Cardiac muscle cell (in vitro differentiated cells and primary cell): Measurements from ENCODE around the gene SLC16A8. TPM values are rescaled to one million over a fixed set of nuclear protein-coding genes. Genes with fewer than 3 reads are reported as not detected.

Experiments used
- DNase-seq, 2 donors: peaks; one replicate each; pipeline versions ENCODE4 v3.0.0 to v3.0.0-alpha.2; 2010 to 2017; ENCODE audit warnings: low read depth in 1 of 2, low spot score in 1 of 2
- H3K27ac ChIP-seq: fragments of 200-600 bp; sonication (generic); 2 replicates; pipeline ENCODE4 v1.5.1; 2016
- H3K27me3 ChIP-seq: fragments of 200-600 bp; sonication (generic); 2 replicates; pipeline ENCODE4 v1.6.0; 2016; ENCODE audit warnings: control low read depth
- H3K36me3 ChIP-seq: fragments of 200-600 bp; sonication (generic); 2 replicates; pipeline ENCODE4 v1.5.1; 2016; ENCODE audit warnings: control low read depth
- H3K4me1 ChIP-seq: fragments of 200-600 bp; sonication (generic); 2 replicates; pipeline ENCODE4 v1.8.1; 2017; ENCODE audit warnings: low read depth, mild to moderate bottlenecking, mixed run types
- H3K4me3 ChIP-seq: fragments of 200-600 bp; sonication (generic); 2 replicates; pipeline ENCODE4 v1.5.1; 2016; ENCODE audit warnings: mild to moderate bottlenecking
- H3K9me3 ChIP-seq: fragments of 200-600 bp; sonication (generic); 2 replicates; pipeline ENCODE4 v1.5.1; 2017; ENCODE audit warnings: low read depth, mild to moderate bottlenecking, control low read depth
- CTCF ChIP-seq: IDR thresholded peaks from 2 replicates; pipeline ENCODE4 v1.5.1; 2012; ENCODE audit warnings: low read depth, mild to moderate bottlenecking, low read length
- polyA plus RNA-seq: library from polyadenylated mRNA; unstranded; fragments of >200 nt; fragmentation: Nextera tagmentation; extraction: Ambion mirVana; gene quantifications from 2 replicates; pipeline ENCODE4 v1.2.1, GENCODE V29; 2016
- total RNA-seq: library from RNA; depleted of rRNA; stranded (reverse); fragments of >200 nt; gene quantifications from 2 replicates; pipeline ENCODE4 v1.2.3, GENCODE V29; 2016

Gene SLC16A8
- total and polyA plus RNA-seq, 2 experiments from 2014 or later, result 0.60 to 1.7 TPM

GRCh38 chr22:38129856-38130255 is 45.9 kb upstream of the SLC16A8 start:
- no peak for TF ChIP-seq CTCF
- Histone ChIP-seq H3K9me3 (no peaks in the 10 kb centered on the region), H3K27me3 (no peaks in the 10 kb centered on the region), H3K4me1 (no peaks in the 10 kb centered on the region), H3K27ac (no peak overlapping the region), H3K36me3 (no peaks in the 10 kb centered on the region), H3K4me3 (no peak overlapping the region)
- no peak for DNase-seq

- no peak for DNase-seq
- Histone ChIP-seq H3K9me3 (no peaks in the 10 kb centered on the region), H3K36me3 (no peaks in the 10 kb centered on the region), H3K27ac (no peak overlapping the region), H3K27me3 (no peaks in the 10 kb centered on the region), H3K4me1 (no peaks in the 10 kb centered on the region), H3K4me3 (no peak overlapping the region)
- TF ChIP-seq CTCF, result no peak
Measured at GRCh38 chr22:38129021-38129420, 45.0 kb upstream of the SLC16A8 start.

GRCh38 chr22:38127869-38128268 is 43.9 kb upstream of the SLC16A8 start:
- H3K4me3 ChIP-seq, result no peak overlapping the region
- no peaks in the 10 kb centered on the region for H3K27me3 ChIP-seq
- H3K36me3 ChIP-seq, result no peaks in the 10 kb centered on the region
- no peak for DNase-seq
- H3K4me1 ChIP-seq, result no peaks in the 10 kb centered on the region
- H3K27ac ChIP-seq, result no peak overlapping the region
- no peaks in the 10 kb centered on the region for H3K9me3 ChIP-seq
- no peak for TF ChIP-seq CTCF

- TF ChIP-seq CTCF, result no peak
- Histone ChIP-seq H3K36me3 (no peaks in the 10 kb centered on the region), H3K4me3 (no peak overlapping the region), H3K9me3 (no peaks in the 10 kb centered on the region), H3K27ac (no peak overlapping the region), H3K4me1 (no peaks in the 10 kb centered on the region), H3K27me3 (no peaks in the 10 kb centered on the region)
- no peak for DNase-seq
Measured at GRCh38 chr22:38126928-38127668, 43.1 kb upstream of the SLC16A8 start.

GRCh38 chr22:38125751-38126201 is 41.8 kb upstream of the SLC16A8 start:
- no peak for DNase-seq

More at GRCh38 chr22:38125751-38126201, 41.8 kb upstream of the SLC16A8 start:
- Histone ChIP-seq H3K27ac (no peak overlapping the region), H3K36me3 (no peaks in the 10 kb centered on the region), H3K4me1 (no peaks in the 10 kb centered on the region), H3K27me3 (no peaks in the 10 kb centered on the region), H3K4me3 (no peak overlapping the region), H3K9me3 (no peaks in the 10 kb centered on the region)
- TF ChIP-seq CTCF, result no peak
